Ectodermal cell (in vitro differentiated cells): Measurements from ENCODE around the gene DUS2.

Source experiments
- H3K27ac ChIP-seq: 2 replicates; pipeline ENCODE4 v1.7.0; 2013; ENCODE audit warnings: mild to moderate bottlenecking, low read depth, low read length; ENCODE audit not compliant: insufficient read depth, poor library complexity, severe bottlenecking
- H3K27me3 ChIP-seq: 2 replicates; pipeline ENCODE4 v1.7.0; 2013; ENCODE audit warnings: mild to moderate bottlenecking, low read length; ENCODE audit not compliant: insufficient read depth, control insufficient read depth, poor library complexity, severe bottlenecking
- H3K36me3 ChIP-seq: one replicate; pipeline ENCODE4 v1.7.0; 2013; ENCODE audit warnings: low read length; ENCODE audit not compliant: control insufficient read depth, insufficient read depth
- H3K4me1 ChIP-seq: one replicate; pipeline ENCODE4 v1.7.0; 2013; ENCODE audit warnings: low read length; ENCODE audit not compliant: control insufficient read depth, insufficient read depth
- H3K4me3 ChIP-seq: 2 replicates; pipeline ENCODE4 v1.7.0; 2013; ENCODE audit warnings: low read depth, low read length, control low read depth; ENCODE audit not compliant: insufficient read depth
- H3K9me3 ChIP-seq: 2 replicates; pipeline ENCODE4 v1.7.0; 2013; ENCODE audit warnings: mild to moderate bottlenecking, low read length, moderate library complexity; ENCODE audit not compliant: control insufficient read depth
- WGBS, 2 experiments: methylation state at CpG; one replicate each; pipeline ENCODE4 v1.1.7; 2013; ENCODE audit warnings: missing lambda C conversion rate in 2 of 2; 5-methylcytosine and 5-hydroxymethylcytosine counted together

DUS2 gene

DNA sequence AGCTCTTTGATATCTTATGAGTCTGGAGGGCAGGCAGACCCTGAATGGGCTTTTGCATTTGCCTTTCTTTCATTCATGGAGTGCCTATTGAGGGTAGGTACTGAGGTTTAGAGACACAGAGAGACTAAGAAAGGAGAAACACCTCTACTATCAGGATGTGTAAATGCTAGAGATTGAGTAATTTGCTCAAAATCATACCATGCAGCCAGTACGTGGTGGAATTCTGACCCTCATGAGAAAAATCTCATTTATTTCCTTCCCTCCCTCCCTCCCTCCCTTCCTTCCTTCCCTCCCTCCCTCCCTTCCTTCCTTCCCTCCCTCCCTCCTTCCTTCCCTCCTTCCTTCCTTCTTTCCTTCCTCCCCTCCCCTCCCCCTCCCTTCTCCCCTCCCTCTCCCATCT, 43.7 kb downstream of the DUS2 start:
- H3K4me3 ChIP-seq: no peak overlapping the region
- 100% methylated on average over 1 of the region's 1 CpG; no CpG with 5 or more reads in 1 of the 2 experiments for WGBS, 2 experiments
- H3K9me3 ChIP-seq: no peaks in the 10 kb centered on the region
- H3K27ac ChIP-seq: no peak overlapping the region
- H3K4me1 ChIP-seq: no peaks in the 10 kb centered on the region
- peaks cover 4% of the 10 kb centered on the region for H3K36me3 ChIP-seq
- no peaks in the 10 kb centered on the region for H3K27me3 ChIP-seq

DNA sequence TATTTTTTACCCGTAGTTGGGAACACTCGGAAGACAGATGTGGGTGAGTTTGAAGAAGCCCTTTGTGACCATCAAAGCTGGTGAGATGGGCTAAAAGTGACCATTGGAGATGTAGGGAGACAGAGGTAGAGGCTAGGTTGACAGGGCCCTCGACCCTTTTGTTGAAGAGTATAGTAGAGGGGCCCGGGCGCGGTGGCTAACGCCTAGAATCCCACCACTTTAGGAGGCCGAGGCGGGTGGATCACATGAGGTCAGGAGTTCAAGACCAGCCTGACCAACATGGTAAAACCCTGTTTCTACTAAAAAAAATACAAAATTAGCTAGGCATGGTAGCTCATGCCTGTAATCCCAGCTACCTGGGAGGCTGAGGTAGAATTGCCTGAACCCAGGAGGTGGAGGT, 45.8 kb downstream of the DUS2 start:
- Histone ChIP-seq H3K9me3 (no peaks in the 10 kb centered on the region), H3K36me3 (peaks cover 12% of the 10 kb centered on the region), H3K4me3 (no peak overlapping the region), H3K4me1 (no peaks in the 10 kb centered on the region), H3K27ac (no peak overlapping the region), H3K27me3 (no peaks in the 10 kb centered on the region)
- 95 to 96% methylated on average over 9 of the region's 9 CpGs for WGBS, 2 experiments

DNA sequence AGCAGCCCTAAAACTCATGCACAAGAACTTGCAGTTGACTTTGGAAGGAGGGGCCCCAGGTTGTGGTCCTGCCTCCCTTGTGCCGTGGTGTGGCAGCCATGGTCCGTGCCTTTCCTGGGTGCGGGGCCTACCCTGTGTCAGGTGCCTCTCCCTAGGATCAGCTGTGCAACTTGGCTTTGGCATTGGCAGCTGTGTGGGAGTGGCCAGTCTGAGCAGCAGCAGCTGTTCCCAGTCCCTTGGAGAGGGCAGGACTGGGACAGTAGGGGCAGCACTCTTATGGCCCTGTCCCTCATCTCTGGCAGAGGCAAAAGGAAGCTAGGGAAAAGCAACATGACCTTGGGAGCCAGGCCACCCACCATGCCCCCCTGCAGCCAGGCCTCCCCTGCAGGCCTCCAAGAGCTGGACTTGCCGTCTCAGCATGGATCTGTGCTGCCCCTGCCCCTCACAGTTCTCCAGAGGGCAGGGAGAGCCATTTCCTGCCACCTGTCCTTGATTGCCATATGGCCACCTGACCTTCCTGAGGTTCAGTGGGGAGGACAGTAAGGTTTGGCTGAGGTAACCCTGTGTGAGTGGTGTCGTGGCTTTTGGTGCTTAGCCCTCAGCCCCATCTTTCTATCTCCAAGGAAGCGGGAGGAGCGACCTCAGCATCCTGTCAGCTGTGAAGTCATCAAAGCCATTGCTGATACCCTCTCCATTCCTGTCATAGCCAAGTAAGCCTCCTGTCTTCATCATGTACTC, 46.6 kb downstream of the DUS2 start:
- H3K27ac ChIP-seq: no peak overlapping the region
- no peaks in the 10 kb centered on the region for H3K4me1 ChIP-seq
- peaks cover 18% of the 10 kb centered on the region for H3K36me3 ChIP-seq
- no peaks in the 10 kb centered on the region for H3K9me3 ChIP-seq
- H3K4me3 ChIP-seq: no peak overlapping the region
- no peaks in the 10 kb centered on the region for H3K27me3 ChIP-seq
- 94 to 98% methylated on average over 7 of the region's 7 CpGs for WGBS, 2 experiments

DNA sequence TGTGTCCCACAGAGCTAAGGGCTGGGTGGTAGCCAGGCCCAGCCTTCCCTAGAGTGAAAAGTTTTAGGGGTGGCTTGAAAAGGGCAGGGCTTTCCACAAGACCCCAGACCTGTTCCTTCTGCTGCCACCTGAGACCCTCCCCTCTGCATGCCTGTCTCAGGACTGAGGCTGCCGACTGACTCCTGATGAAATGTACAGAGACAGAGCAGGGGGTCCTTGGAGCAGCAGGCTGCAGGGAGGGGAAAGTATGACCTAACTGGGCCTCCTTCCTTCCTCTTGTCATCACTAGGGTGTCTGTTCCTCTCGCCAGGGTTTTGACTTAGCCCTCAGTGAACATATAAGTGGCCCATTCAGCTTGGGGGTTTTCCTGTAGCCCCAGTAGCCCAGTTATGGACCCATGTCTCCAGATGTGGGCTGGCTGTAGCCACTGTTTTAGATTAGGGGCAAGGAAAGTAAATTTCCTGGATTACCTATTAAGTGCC, 47.2 kb downstream of the DUS2 start:
- Histone ChIP-seq H3K27ac (no peak overlapping the region), H3K9me3 (no peaks in the 10 kb centered on the region), H3K36me3 (peaks cover 18% of the 10 kb centered on the region), H3K4me1 (no peaks in the 10 kb centered on the region), H3K4me3 (no peak overlapping the region), H3K27me3 (no peaks in the 10 kb centered on the region)
- 90 to 93% methylated on average over 2 of the region's 2 CpGs for whole genome bisulfite sequencing, 2 experiments

DNA sequence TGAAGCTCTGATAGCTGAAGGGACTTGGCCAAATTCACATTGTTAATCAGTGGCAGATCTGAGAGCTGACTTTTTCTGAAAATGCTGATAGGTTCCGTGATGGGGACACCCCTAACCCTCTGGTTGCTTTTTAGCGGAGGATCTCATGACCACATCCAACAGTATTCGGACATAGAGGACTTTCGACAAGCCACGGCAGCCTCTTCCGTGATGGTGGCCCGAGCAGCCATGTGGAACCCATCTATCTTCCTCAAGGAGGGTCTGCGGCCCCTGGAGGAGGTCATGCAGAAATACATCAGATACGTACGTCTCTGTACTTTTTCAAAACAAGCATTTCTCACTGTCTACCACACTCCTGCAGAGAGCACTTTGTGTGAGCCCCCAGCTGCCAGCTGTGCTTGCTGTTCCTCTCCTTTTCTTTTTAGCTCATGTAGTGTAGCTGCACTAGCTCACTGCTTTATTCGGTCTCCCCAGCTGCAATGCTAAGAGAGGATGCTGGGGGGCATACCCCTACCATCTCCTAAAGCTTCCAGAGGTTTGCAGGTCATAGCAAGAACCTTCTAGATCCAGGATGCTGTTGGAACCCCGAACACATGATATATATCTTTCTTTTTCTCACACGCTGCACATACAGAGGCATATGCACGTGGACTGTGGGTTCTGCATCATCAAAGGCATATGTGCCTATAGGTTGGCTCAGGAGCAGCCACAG, 47.9 kb downstream of the DUS2 start:
- Histone ChIP-seq H3K4me1 (no peaks in the 10 kb centered on the region), H3K27me3 (no peaks in the 10 kb centered on the region), H3K36me3 (peaks cover 24% of the 10 kb centered on the region), H3K9me3 (no peaks in the 10 kb centered on the region), H3K27ac (no peak overlapping the region), H3K4me3 (no peak overlapping the region)
- WGBS, 2 experiments: 93% methylated on average over 14 of the region's 14 CpGs

DNA sequence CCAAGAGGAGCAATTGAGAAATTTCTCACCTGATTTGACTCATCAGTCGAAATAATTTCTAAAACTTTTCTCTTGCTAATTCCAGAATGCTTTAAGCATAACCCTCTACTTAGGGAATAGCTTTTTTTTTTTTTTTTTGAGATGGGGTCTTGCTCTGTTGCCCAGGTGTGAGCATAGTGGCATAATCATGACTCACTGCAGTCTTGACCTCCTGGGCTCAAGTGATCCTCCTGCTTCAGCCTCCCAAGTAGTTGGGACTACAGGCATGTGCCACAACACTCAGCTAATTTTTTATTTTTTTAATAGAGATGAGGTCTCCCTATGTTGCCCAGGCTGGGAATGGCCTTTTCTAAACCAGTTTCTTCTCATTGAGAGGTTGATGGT, 48.4 kb downstream of the DUS2 start:
- H3K36me3 ChIP-seq: peaks cover 29% of the 10 kb centered on the region
- H3K4me1 ChIP-seq: no peaks in the 10 kb centered on the region
- no peak overlapping the region for H3K4me3 ChIP-seq
- H3K27me3 ChIP-seq: no peaks in the 10 kb centered on the region
- no peaks in the 10 kb centered on the region for H3K9me3 ChIP-seq
- 93 to 100% methylated on average over 1 of the region's 1 CpG for WGBS, 2 experiments
- H3K27ac ChIP-seq: no peak overlapping the region

DNA sequence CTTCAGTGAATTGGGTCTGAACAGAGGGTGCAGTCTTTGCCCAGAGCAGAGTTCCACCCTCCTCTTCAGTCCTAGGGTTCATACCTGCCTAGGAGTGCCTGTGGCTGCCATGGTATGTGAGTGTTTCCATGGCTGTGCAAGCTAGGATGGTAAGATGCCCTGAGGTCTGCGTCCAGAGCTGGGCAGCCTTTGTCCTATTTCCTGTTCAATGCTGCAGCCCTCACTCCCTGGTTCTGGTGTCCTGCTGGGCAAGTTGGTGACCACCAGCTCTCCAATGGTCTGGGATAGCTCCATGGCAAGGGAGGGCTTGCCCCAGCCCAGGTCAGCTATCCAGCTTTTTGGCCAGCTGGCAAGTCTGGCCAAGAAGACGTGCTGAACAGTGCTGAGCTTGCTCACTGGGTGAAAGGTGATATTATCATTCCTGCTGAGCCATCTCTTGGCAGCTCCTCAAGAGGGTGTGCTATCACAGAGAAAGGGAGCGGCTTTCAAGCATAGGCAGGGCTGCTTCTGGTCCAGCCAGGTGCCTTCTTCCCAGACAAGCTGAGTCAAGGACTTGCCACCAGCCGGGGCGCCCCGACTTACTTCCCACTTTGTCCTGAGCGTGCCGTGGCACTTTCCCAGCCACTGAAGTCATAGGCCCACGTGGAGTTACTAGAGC, 49.1 kb downstream of the DUS2 start:
- 95 to 98% methylated on average over 9 of the region's 9 CpGs for WGBS, 2 experiments
- Histone ChIP-seq H3K27me3 (no peaks in the 10 kb centered on the region), H3K9me3 (no peaks in the 10 kb centered on the region), H3K4me1 (no peaks in the 10 kb centered on the region), H3K4me3 (no peak overlapping the region), H3K36me3 (peaks cover 31% of the 10 kb centered on the region), H3K27ac (no peak overlapping the region)

DNA sequence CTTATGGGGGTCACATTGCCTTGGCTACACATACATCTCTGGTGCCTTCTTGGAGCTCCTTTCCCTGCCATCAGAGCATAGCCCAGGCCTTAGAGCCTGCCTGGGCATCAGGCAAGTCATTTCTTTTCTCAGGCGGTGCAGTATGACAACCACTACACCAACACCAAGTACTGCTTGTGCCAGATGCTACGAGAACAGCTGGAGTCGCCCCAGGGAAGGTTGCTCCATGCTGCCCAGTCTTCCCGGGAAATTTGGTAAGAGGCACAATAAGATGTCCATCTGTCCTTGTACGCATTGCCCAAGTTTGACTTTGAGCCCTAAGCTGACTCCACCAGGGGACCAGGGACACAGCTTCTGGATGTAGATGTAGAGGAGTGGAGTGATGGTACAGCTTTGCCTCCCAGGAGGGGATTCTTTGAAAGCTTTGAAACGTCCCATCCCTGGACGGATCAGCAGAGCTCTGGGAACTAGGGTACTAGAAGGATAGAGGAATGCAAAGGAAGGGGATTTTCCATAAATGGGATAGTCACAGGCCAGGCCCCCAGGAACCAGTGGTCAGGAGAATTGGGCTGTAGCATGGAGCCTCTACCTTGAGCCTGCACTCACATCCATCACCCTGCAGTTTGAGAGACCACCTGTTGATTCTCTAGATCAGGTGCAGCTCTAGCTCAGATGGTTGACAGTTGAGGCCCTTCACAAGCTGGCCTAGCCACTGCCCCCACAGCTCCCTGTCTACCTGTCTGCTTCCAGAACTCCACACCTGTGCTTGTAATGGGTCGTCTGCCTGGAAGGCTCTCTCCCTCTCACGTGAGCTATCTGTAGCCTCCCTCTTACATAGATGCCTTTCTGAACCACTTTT, 51.0 kb downstream of the DUS2 start:
- H3K36me3 ChIP-seq: peaks cover 31% of the 10 kb centered on the region
- H3K9me3 ChIP-seq: no peaks in the 10 kb centered on the region
- 93 to 95% methylated on average over 9 of the region's 9 CpGs for WGBS, 2 experiments
- no peak overlapping the region for H3K4me3 ChIP-seq
- no peak overlapping the region for H3K27ac ChIP-seq
- no peaks in the 10 kb centered on the region for H3K4me1 ChIP-seq
- no peaks in the 10 kb centered on the region for H3K27me3 ChIP-seq

DNA sequence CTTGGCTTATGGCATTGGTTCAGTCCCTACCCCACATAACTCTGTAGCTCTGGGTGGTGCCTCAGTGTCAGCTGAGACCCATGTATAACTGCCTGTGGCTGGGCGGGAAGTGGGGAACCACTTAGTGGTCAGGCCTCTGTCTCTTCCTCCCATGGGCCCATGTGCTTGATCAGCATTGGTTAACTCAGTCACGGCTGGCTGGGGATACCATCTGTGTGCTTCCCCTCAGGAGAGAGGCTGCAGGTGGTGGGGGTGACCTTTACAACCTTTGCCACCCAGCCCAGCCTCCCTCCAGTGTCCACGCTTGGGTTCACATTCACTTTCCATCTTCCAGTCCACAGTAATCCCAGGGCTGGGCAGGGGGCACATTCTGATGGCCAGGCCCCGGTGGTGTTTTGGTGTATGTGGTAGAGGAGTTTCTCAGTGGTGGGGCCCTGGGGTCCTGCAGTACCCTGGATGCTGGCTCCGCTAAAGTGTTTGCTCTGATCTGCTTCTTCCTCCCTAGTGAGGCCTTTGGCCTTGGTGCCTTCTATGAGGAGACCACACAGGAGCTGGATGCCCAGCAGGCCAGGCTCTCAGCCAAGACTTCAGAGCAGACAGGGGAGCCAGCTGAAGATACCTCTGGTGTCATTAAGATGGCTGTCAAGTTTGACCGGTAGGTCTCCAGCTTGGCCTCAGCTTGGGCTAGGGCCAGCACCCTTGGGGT, 51.9 kb downstream of the DUS2 start:
- Histone ChIP-seq H3K9me3 (no peaks in the 10 kb centered on the region), H3K36me3 (peaks cover 31% of the 10 kb centered on the region), H3K27ac (no peak overlapping the region), H3K27me3 (no peaks in the 10 kb centered on the region), H3K4me3 (no peak overlapping the region), H3K4me1 (no peaks in the 10 kb centered on the region)
- WGBS, 2 experiments: 94% methylated on average over 6 of the region's 6 CpGs
